B cell (primary cell): ENCODE measurements around the gene USP30. TPM values are rescaled to one million over a fixed set of nuclear protein-coding genes. Genes with fewer than 3 reads are reported as not detected.

Source experiments
- ATAC-seq: fragments of 200-7000 bp; cut with Tn5 transposase; one replicate; pipeline ENCODE4 v1.10.0; 2021; ENCODE audit warnings: low read depth, mild to moderate bottlenecking, moderate number of reproducible peaks, moderate library complexity
- CTCF ChIA-PET: fragments of 350-600 bp; sonication (Branson Sonifier 250); formaldehyde crosslinking; loops from one replicate; lab custom pipeline; 2021; ENCODE audit warnings: antibody characterized with exemption, inconsistent platforms; lab: Charles Lee
- POLR2A ChIA-PET: fragments of 350-600 bp; sonication (Branson Sonifier 250); formaldehyde crosslinking; loops from one replicate; lab custom pipeline; 2021; ENCODE audit warnings: antibody characterized with exemption; lab: Charles Lee
- DNase-seq: peaks from one replicate; pipeline ENCODE4 v3.0.0; 2013
- H2AFZ ChIP-seq: 2 replicates; pipeline ENCODE4 v1.6.1; 2012; ENCODE audit warnings: mild to moderate bottlenecking, low read depth, low read length; ENCODE audit not compliant: insufficient read depth, poor library complexity, severe bottlenecking
- H3K27ac ChIP-seq, 2 donors: 1 replicate in 1 of 2; 2 replicates in 1 of 2; pipeline ENCODE4 v1.5.1; 2012 to 2013; ENCODE audit warnings: low read length in 2 of 2, mild to moderate bottlenecking in 2 of 2, moderate library complexity in 1 of 2
- H3K27me3 ChIP-seq, 4 experiments: fragments of 200-600 bp in 1 of 4; sonication (generic) in 1 of 4; replicated peaks in 1 of 4; 1 replicate in 2 of 4; 2 replicates in 2 of 4; pipeline versions ENCODE4 v1.6.1 to v1.7.0; 2013 to 2016; ENCODE audit warnings: low read length in 3 of 4, mild to moderate bottlenecking in 2 of 4, mixed read lengths in 1 of 4, moderate library complexity in 1 of 4; ENCODE audit not compliant: insufficient read depth in 4 of 4, control insufficient read depth in 3 of 4; ENCODE audit errors: control extremely low read depth in 1 of 4
- H3K36me3 ChIP-seq, 2 experiments: replicated peaks in 1 of 2; 1 replicate in 1 of 2; 2 replicates in 1 of 2; pipeline versions ENCODE4 v1.6.1 to v1.7.1; 2013; ENCODE audit warnings: low read length in 1 of 2; ENCODE audit not compliant: insufficient read depth in 2 of 2, control insufficient read depth in 1 of 2; ENCODE audit errors: control extremely low read depth in 1 of 2, extremely low read depth in 1 of 2
- H3K4me1 ChIP-seq, 2 donors: fragments of 200-600 bp in 1 of 2; sonication (generic) in 1 of 2; 1 replicate in 1 of 2; 2 replicates in 1 of 2; pipeline versions ENCODE4 v1.5.1 to v1.6.1; 2013 to 2017; ENCODE audit warnings: low read length in 2 of 2; ENCODE audit not compliant: control insufficient read depth in 2 of 2, insufficient read depth in 2 of 2
- H3K4me2 ChIP-seq: replicated peaks from 2 replicates; pipeline ENCODE3; 2012; ENCODE audit warnings: mild to moderate bottlenecking, low read depth, low read length; ENCODE audit not compliant: poor library complexity, severe bottlenecking
- H3K4me3 ChIP-seq, 5 experiments: fragments of 200-600 bp in 1 of 5; sonication (generic) in 1 of 5; 1 replicate in 3 of 5; 2 replicates in 2 of 5; pipeline versions ENCODE4 v1.5.1 to v1.7.0; 2011 to 2016; ENCODE audit warnings: low read length in 4 of 5, mild to moderate bottlenecking in 4 of 5, low read depth in 2 of 5, control low read depth in 1 of 5, moderate library complexity in 1 of 5; ENCODE audit not compliant: insufficient read depth in 1 of 5; ENCODE audit errors: control extremely low read depth in 1 of 5, extremely low read depth in 1 of 5
- H3K79me2 ChIP-seq: fragments of 200-600 bp; sonication (generic); one replicate; pipeline ENCODE4 v1.6.0; 2016; ENCODE audit warnings: low read length; ENCODE audit not compliant: control insufficient read depth, insufficient read depth
- H3K9ac ChIP-seq: fragments of 200-600 bp; sonication (generic); 2 replicates; pipeline ENCODE4 v1.6.1; 2017; ENCODE audit warnings: mild to moderate bottlenecking, low read length, moderate library complexity
- H3K9me3 ChIP-seq, 3 donors: one replicate each; pipeline versions ENCODE4 v1.6.1 to v1.7.1; 2013; ENCODE audit warnings: low read length in 2 of 3; ENCODE audit not compliant: control insufficient read depth in 2 of 3, insufficient read depth in 1 of 3; ENCODE audit errors: control extremely low read depth in 1 of 3
- H4K20me1 ChIP-seq: 2 replicates; pipeline ENCODE4 v1.6.0; 2012; ENCODE audit warnings: mild to moderate bottlenecking, low read length; ENCODE audit not compliant: insufficient read depth, control insufficient read depth, poor library complexity, severe bottlenecking
- H3K27ac Mint-ChIP-seq: one replicate; pipeline ENCODE4 v1.8.0; 2021; ENCODE audit warnings: mixed read lengths
- H3K27me3 Mint-ChIP-seq: one replicate; pipeline ENCODE4 v1.8.0; 2021; ENCODE audit warnings: mixed read lengths
- H3K4me1 Mint-ChIP-seq: one replicate; pipeline ENCODE4 v1.8.0; 2021; ENCODE audit warnings: mixed read lengths
- H3K4me3 Mint-ChIP-seq: one replicate; pipeline ENCODE4 v1.8.0; 2021; ENCODE audit warnings: mixed read lengths
- H3K9me3 Mint-ChIP-seq: one replicate; pipeline ENCODE4 v1.8.0; 2022; ENCODE audit warnings: mixed read lengths; ENCODE audit not compliant: insufficient read depth
- EZH2 ChIP-seq: IDR thresholded peaks from 2 replicates; pipeline ENCODE4 v1.6.1; 2012; ENCODE audit warnings: borderline replicate concordance, low read depth, mild to moderate bottlenecking, moderate library complexity, low read length; ENCODE audit not compliant: insufficient read depth, poor library complexity, severe bottlenecking
- WGBS: methylation state at CpG from one replicate; pipeline ENCODE4 v1.1.5; 2013; ENCODE audit warnings: missing lambda C conversion rate; ENCODE audit not compliant: insufficient coverage; 5-methylcytosine and 5-hydroxymethylcytosine counted together
- intact Hi-C: fragments of 100-400 bp; cut with micrococcal nuclease; formaldehyde crosslinking; loops from one replicate; pipeline ENCODE4 v1.10.0; 2022
- polyA minus RNA-seq: library from RNA; depleted of rRNA, polyadenylated mRNA; stranded (reverse); fragments of >200 nt; gene quantifications from 2 replicates; pipeline ENCODE4 v1.2.3, GENCODE V29; 2012
- polyA plus RNA-seq: library from polyadenylated mRNA; depleted of rRNA; stranded (reverse); fragments of >200 nt; gene quantifications from 2 replicates; pipeline ENCODE4 v1.2.3, GENCODE V29; 2012
- total RNA-seq, 2 donors: library from RNA; stranded (reverse); fragments of 120-200 nt in 1 of 2; gene quantifications; 1 replicate in 1 of 2; 2 replicates in 1 of 2; pipeline versions ENCODE4 v1.2.3 to v1.2.4, GENCODE V29; 2013 to 2022
- TF ChIP-seq, protein P1 (sequence below): fragments of 200-600 bp; IDR thresholded peaks from one replicate; pipeline ENCODE4 v1.8.0; 2022; ENCODE audit warnings: antibody characterized with exemption, mild to moderate bottlenecking

The USP30 gene, protein sequence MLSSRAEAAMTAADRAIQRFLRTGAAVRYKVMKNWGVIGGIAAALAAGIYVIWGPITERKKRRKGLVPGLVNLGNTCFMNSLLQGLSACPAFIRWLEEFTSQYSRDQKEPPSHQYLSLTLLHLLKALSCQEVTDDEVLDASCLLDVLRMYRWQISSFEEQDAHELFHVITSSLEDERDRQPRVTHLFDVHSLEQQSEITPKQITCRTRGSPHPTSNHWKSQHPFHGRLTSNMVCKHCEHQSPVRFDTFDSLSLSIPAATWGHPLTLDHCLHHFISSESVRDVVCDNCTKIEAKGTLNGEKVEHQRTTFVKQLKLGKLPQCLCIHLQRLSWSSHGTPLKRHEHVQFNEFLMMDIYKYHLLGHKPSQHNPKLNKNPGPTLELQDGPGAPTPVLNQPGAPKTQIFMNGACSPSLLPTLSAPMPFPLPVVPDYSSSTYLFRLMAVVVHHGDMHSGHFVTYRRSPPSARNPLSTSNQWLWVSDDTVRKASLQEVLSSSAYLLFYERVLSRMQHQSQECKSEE
- total RNA-seq (24.7 and 32.5 TPM in 2 replicates), polyA plus RNA-seq (7.2 and 10.7 TPM in 2 replicates), polyA minus RNA-seq (3.4 and 9.5 TPM in 2 replicates)
- 9.0 TPM for total RNA-seq (2013)

DNA sequence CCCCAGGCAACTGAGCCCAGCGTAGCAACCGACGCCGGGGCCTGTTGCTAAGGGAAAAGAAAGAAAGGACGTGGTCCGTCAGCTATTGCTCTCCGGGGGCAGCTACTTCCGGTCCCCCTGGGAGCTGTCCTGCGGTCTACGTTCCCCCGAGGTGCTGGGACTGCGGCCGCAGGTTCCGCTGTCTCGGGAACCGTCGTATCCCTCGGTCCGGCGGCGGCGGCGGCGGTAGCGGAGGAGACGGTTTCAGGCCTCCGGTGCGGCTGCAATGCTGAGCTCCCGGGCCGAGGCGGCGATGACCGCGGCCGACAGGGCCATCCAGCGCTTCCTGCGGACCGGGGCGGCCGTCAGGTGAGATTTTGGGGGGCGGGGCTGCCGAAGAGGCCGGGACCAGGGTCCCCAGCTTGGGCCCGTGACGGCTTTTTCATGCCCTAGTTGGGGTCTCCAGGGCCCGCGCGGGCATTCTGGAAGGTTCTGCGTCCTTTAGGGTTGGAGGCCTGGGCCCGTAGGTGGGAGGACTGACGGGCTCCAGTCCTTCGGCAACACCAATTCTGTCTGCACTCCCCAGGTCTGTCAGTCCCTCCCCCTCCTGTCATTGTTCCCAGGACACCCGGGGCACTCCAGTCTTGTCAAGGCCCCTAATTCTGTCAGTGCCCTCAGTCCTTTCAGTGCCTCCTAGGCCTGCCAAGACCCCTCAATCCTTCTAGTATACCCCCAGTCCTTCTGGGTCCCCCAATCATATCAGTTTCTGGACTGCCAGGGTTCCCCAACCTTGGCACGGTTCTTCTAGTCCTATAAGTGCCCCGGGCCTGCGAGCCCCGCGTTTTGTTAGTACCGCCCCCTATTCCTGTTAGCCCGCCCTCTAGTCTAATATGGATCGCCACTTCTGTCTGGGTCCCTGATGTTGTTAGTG is at the start of gene USP30:
Gene USP30 (plus strand): TSS at position 163 of the 910 bp plus-strand sequence. CDS start 103 bp downstream, at position 266.
- H3K27me3 Mint-ChIP-seq = no peaks in the 10 kb centered on the region
- no peaks in the 10 kb centered on the region for H3K9me3 ChIP-seq
- no peaks in the 10 kb centered on the region for H4K20me1 ChIP-seq
- H3K4me1 ChIP-seq = peaks cover 8 to 24% of the 10 kb centered on the region in 2 donors
- peaks cover 0 to 3% of the 10 kb centered on the region in 2 experiments for H3K36me3 ChIP-seq
- peaks cover 12% of the 10 kb centered on the region for H3K79me2 ChIP-seq
- no peaks in the 10 kb centered on the region for H3K27me3 ChIP-seq
- peak within 1 kb of the TSS; percentile 98 for H2AFZ ChIP-seq
- intact Hi-C loops = loop anchor here (1.0 to 5.0 kb wide), 5 partner anchors 41 to 537 kb away; partner anchors contain the start of genes ALKBH2, CORO1C, FICD and SSH1
- under 1% methylated on average over 60 of the region's 61 CpGs for WGBS
- ChIA-PET CTCF (interaction anchor here (1.0 to 1.3 kb wide), 2 partner anchors 40 to 60 kb away, joined by 3 to 6 read pairs; partner anchors contain the start of gene ALKBH2), POLR2A (interaction anchor here (0.6 kb wide), 1 partner anchor 836 kb away, joined by 4 read pairs; no protein-coding TSS in a partner anchor)
- H3K4me2 ChIP-seq = peak within 1 kb of the TSS; percentile 87
- peaks cover 22% of the 10 kb centered on the region for H3K4me1 Mint-ChIP-seq
- ATAC-seq (peak; percentile 86), DNase-seq (peak; percentile 92)
- peak within 1 kb of the TSS; percentile 90 for H3K4me3 Mint-ChIP-seq
- H3K4me3 ChIP-seq = peak within 1 kb of the TSS; percentile 75 to 94 (median 89)
- H3K27ac Mint-ChIP-seq = peak within 1 kb of the TSS; percentile 92
- H3K9me3 Mint-ChIP-seq = no peaks in the 10 kb centered on the region
- H3K27ac ChIP-seq = peak within 1 kb of the TSS; percentile 78 to 82
- H3K9ac ChIP-seq = peak within 1 kb of the TSS; percentile 94
- TF ChIP-seq EZH2 = no peak
- TF ChIP-seq, protein P1, sequence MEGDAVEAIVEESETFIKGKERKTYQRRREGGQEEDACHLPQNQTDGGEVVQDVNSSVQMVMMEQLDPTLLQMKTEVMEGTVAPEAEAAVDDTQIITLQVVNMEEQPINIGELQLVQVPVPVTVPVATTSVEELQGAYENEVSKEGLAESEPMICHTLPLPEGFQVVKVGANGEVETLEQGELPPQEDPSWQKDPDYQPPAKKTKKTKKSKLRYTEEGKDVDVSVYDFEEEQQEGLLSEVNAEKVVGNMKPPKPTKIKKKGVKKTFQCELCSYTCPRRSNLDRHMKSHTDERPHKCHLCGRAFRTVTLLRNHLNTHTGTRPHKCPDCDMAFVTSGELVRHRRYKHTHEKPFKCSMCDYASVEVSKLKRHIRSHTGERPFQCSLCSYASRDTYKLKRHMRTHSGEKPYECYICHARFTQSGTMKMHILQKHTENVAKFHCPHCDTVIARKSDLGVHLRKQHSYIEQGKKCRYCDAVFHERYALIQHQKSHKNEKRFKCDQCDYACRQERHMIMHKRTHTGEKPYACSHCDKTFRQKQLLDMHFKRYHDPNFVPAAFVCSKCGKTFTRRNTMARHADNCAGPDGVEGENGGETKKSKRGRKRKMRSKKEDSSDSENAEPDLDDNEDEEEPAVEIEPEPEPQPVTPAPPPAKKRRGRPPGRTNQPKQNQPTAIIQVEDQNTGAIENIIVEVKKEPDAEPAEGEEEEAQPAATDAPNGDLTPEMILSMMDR = no peak
